ENCODE results near the gene NTPCR. TPM values are rescaled to one million over a fixed set of nuclear protein-coding genes. Genes with fewer than 3 reads are reported as not detected.
A peak's percentile ranks its signal among the peaks of the same experiment; 100 is the strongest.

The NTPCR gene
- total RNA-seq, 1 donor: 15.6 TPM

GRCh38 chr1:233005703-233006102 is 55.3 kb downstream of the NTPCR start:
- Histone ChIP-seq H2AFZ (ENCODE audit: low read length) (no peak overlapping the region), H3K4me1 (ENCODE audit: insufficient read depth, low read length) (no peaks in the 10 kb centered on the region), H3K27ac (ENCODE audit: low read depth, low read length) (no peak overlapping the region), H3K36me3 (ENCODE audit: insufficient read depth, low read length) (no peaks in the 10 kb centered on the region), H3K4me2 (ENCODE audit: insufficient read depth, low read length) (no peak overlapping the region), H3K79me2 (ENCODE audit: insufficient read depth, low read length) (no peaks in the 10 kb centered on the region), H4K20me1 (ENCODE audit: insufficient read depth, low read length) (no peaks in the 10 kb centered on the region), H3K27me3 (ENCODE audit: insufficient read depth, low read length) (no peaks in the 10 kb centered on the region), H3K4me3 (ENCODE audit: insufficient read depth, low read length) (no peak overlapping the region), H3K9me3 (ENCODE audit: low read depth, low read length) (no peaks in the 10 kb centered on the region)
- peak; percentile 39 for DNase-seq (ENCODE audit: insufficient read length, low spot score, missing footprints)
- TF ChIP-seq, protein P1, sequence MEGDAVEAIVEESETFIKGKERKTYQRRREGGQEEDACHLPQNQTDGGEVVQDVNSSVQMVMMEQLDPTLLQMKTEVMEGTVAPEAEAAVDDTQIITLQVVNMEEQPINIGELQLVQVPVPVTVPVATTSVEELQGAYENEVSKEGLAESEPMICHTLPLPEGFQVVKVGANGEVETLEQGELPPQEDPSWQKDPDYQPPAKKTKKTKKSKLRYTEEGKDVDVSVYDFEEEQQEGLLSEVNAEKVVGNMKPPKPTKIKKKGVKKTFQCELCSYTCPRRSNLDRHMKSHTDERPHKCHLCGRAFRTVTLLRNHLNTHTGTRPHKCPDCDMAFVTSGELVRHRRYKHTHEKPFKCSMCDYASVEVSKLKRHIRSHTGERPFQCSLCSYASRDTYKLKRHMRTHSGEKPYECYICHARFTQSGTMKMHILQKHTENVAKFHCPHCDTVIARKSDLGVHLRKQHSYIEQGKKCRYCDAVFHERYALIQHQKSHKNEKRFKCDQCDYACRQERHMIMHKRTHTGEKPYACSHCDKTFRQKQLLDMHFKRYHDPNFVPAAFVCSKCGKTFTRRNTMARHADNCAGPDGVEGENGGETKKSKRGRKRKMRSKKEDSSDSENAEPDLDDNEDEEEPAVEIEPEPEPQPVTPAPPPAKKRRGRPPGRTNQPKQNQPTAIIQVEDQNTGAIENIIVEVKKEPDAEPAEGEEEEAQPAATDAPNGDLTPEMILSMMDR (IDR thresholded peaks at IDR 0.05; ENCODE audit: extremely low read depth, low read depth, low read length): no peak

GRCh38 chr1:233006108-233006507 is 55.7 kb downstream of the NTPCR start:
- H2AFZ ChIP-seq (ENCODE audit: low read length): no peak overlapping the region
- no peaks in the 10 kb centered on the region for H3K27me3 ChIP-seq (ENCODE audit: insufficient read depth, low read length)
- no peak for DNase-seq (ENCODE audit: insufficient read length, low spot score, missing footprints)
- H3K4me1 ChIP-seq (ENCODE audit: insufficient read depth, low read length): no peaks in the 10 kb centered on the region
- H3K79me2 ChIP-seq (ENCODE audit: insufficient read depth, low read length): no peaks in the 10 kb centered on the region
- no peaks in the 10 kb centered on the region for H3K9me3 ChIP-seq (ENCODE audit: low read depth, low read length)
- no peaks in the 10 kb centered on the region for H3K36me3 ChIP-seq (ENCODE audit: insufficient read depth, low read length)
- TF ChIP-seq, protein P1 (IDR thresholded peaks at IDR 0.05; ENCODE audit: extremely low read depth, low read depth, low read length): no peak
- H3K27ac ChIP-seq (ENCODE audit: low read depth, low read length): no peak overlapping the region
- no peaks in the 10 kb centered on the region for H4K20me1 ChIP-seq (ENCODE audit: insufficient read depth, low read length)
- H3K4me3 ChIP-seq (ENCODE audit: insufficient read depth, low read length): no peak overlapping the region
- no peak overlapping the region for H3K4me2 ChIP-seq (ENCODE audit: insufficient read depth, low read length)

- no peaks in the 10 kb centered on the region for H3K27me3 ChIP-seq (ENCODE audit: insufficient read depth, low read length)
Observed at GRCh38 chr1:233006541-233006973, 56.1 kb downstream of the NTPCR start.

GRCh38 chr1:233010146-233010545 is 59.7 kb downstream of the NTPCR start:
- H3K4me1 ChIP-seq (ENCODE audit: insufficient read depth, low read length): no peaks in the 10 kb centered on the region
- H3K79me2 ChIP-seq (ENCODE audit: insufficient read depth, low read length): no peaks in the 10 kb centered on the region
- H3K27ac ChIP-seq (ENCODE audit: low read depth, low read length): no peak overlapping the region
- no peaks in the 10 kb centered on the region for H3K36me3 ChIP-seq (ENCODE audit: insufficient read depth, low read length)
- H3K4me2 ChIP-seq (ENCODE audit: insufficient read depth, low read length): no peak overlapping the region
- H3K9me3 ChIP-seq (ENCODE audit: low read depth, low read length): no peaks in the 10 kb centered on the region
- TF ChIP-seq, protein P1 (IDR thresholded peaks at IDR 0.05; ENCODE audit: extremely low read depth, low read depth, low read length): no peak
- H2AFZ ChIP-seq (ENCODE audit: low read length): no peak overlapping the region
- no peak overlapping the region for H3K4me3 ChIP-seq (ENCODE audit: insufficient read depth, low read length)
- no peaks in the 10 kb centered on the region for H4K20me1 ChIP-seq (ENCODE audit: insufficient read depth, low read length)
- DNase-seq (ENCODE audit: insufficient read length, low spot score, missing footprints): no peak
- no peaks in the 10 kb centered on the region for H3K27me3 ChIP-seq (ENCODE audit: insufficient read depth, low read length)

More at GRCh38 chr1:233006541-233006973, 56.1 kb downstream of the NTPCR start:
- no peak overlapping the region for H3K4me2 ChIP-seq (ENCODE audit: insufficient read depth, low read length)
- no peaks in the 10 kb centered on the region for H3K4me1 ChIP-seq (ENCODE audit: insufficient read depth, low read length)
- no peaks in the 10 kb centered on the region for H3K9me3 ChIP-seq (ENCODE audit: low read depth, low read length)
- no peak overlapping the region for H2AFZ ChIP-seq (ENCODE audit: low read length)
- no peaks in the 10 kb centered on the region for H4K20me1 ChIP-seq (ENCODE audit: insufficient read depth, low read length)
- H3K36me3 ChIP-seq (ENCODE audit: insufficient read depth, low read length): no peaks in the 10 kb centered on the region
- H3K4me3 ChIP-seq (ENCODE audit: insufficient read depth, low read length): no peak overlapping the region
- H3K27ac ChIP-seq (ENCODE audit: low read depth, low read length): no peak overlapping the region
- TF ChIP-seq, protein P1 (IDR thresholded peaks at IDR 0.05; ENCODE audit: extremely low read depth, low read depth, low read length): no peak
- no peaks in the 10 kb centered on the region for H3K79me2 ChIP-seq (ENCODE audit: insufficient read depth, low read length)
- DNase-seq (ENCODE audit: insufficient read length, low spot score, missing footprints): no peak

Data from osteoblast (primary cell).